ENCODE measurements around the gene FUT6.

The FUT6 gene

DNA sequence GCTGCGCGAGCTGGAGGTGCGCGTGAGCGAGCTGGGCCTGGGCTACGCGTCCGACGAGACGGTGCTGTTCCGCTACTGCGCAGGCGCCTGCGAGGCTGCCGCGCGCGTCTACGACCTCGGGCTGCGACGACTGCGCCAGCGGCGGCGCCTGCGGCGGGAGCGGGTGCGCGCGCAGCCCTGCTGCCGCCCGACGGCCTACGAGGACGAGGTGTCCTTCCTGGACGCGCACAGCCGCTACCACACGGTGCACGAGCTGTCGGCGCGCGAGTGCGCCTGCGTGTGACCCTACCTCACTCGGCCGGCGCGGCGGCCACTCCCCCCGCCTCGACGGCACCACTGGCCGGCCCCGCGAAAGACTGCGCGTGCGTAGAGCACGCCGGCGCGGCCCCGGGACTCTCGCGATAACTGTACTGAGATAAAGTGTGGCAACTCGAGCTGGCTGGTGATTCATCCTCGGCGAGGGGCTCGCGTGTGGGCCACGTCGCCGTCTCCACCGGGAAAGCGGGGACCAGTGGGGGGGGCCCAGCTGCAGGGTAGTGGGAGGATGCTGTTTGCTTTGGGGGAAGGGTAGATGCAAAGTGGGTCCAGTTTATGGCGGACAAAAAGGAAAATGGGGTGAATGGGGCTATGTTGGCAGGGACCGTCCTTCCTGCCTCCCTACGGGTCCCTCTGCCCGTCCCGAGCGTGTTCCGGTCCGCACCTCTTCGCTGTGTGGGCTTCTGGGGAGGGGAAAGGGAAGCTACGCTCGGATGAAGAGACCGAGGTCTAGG, 11.4 kb downstream of the FUT6 start:
- peak; percentile 99 for DNase-seq

DNA sequence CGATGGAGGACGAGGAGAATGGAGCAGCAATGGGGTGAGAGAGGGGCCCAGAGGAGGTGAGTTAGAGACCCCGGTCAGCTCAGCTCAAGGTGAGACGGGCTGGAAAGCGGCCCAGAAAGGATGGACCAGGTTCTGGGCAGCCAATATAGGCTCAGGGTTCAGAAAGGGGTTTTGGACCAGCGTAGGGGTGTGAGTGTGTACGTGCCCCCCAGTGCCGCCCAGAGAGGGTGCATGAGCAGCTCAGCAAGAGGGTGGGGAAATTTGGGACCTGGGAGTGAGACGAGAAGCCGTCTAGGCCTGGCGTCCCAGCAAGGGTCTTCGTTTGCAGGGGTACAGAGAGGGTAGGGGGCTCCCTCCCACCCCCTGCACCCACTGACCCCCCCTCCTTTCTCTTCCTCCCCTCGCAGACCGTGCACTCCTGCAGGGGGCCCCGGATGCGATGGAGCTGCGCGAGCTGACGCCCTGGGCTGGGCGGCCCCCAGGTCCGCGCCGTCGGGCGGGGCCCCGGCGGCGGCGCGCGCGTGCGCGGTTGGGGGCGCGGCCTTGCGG, 12.1 kb downstream of the FUT6 start:
- peak; percentile 22 for DNase-seq

DNA sequence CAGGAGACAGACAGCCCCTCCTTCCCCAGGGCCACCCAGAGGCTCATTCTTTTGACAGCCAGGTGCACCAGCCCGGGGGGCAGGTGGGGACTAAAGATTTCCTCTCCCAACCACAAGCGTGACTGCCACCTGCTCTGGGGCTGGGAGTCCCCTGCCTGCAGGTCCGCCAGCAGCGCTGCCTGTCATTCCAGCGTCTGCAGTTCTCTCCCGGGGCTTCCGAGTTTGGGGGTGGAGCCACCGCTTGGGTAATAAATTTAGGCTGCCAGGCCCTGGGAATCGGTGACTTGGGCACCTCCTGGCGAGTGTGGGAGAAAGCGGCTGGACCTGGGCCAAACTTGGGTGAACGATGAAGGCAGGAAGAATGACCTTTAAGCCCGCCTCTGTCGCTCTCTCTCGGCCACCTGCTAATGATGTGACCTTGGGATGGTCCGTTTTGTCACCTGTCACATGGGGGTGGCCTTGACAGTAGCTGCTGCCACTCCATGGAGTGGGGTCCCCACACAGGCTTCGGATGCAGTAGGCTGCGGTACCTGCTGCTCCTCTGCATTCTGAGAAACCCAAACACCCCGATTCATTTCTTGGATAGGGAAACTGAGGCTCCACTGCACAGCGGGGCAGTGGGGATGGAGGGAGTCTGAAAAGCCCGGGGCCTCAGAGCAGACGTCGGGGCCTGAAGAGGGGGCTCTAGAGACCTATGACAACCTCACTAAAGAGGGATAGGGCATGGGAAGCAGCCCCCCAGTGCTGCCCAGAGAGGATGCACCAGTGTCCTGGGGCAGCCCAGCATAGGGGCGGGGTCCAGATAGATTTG, 12.8 kb downstream of the FUT6 start:
- DNase-seq = peak; percentile 43

DNA sequence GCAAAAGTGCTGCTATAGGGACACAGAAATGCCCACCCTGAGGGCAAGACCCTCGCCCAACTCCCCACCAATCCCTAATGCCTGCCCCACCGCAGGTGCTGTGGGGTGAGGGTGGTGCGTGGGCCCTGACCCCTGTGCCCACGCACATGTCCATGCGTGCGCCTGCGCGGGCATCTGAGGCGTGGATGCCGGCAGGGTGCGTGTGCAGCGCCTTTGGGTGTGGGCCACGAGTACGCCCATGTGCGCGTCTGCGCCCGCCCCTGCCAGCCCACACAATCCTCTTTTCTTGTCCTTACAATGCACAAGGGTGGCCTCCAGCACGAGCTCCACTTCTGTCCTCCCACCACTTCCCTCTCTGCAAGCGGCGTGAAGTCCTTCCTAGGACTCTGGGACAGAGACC, 14.3 kb downstream of the FUT6 start:
- DNase-seq = no peak

DNA sequence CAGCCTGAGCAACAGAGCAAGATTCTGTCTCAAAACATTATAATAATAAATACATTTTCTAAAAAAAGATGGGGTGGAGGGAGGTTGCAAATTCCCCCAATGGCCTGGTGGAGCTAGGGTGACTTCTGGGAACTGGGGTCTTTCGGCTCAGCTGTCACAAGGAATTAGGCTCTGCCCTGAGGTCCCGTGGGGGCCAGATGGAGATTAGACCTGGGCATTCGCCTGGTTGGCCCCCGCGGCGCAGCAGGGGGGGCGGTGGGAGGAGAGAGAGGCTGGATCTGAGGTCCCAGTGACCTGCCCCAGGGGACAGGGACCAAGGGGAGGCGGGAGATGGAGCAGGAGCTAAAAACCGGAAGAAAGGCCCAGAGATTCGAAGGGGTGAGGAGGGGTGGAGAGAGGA, 14.8 kb downstream of the FUT6 start:
- peak; percentile 47 for DNase-seq

DNA sequence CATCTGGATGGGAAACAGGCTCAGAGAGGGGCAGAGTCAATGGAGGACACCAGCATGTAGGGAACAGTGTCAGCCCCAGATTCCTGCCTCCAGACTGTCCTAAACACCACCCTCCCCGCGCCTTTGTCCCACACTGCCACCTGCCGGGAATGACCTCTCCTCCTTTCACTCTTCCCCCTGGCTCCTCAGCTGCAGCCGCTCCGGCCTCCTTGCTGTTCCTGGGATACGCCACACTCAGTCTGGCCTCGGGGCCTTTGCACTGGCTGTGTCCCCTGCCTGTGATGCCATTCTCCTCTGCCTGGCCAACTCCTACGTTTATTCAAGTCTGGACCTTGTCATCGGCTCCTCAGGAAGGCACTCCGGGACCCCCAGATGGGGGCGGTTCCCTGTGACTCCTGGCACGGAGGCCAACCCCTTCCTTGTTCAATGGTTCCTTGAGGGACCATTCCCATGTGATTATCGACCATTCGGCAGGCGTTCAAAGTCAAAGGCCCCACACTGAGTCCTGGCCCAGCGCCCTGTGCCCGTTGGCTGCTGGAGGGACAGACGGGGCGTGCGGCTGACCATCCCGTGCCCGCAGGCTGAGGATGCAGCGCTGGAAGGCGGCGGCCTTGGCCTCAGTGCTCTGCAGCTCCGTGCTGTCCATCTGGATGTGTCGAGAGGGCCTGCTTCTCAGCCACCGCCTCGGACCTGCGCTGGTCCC, 15.8 kb downstream of the FUT6 start:
- no peak for DNase-seq

DNA sequence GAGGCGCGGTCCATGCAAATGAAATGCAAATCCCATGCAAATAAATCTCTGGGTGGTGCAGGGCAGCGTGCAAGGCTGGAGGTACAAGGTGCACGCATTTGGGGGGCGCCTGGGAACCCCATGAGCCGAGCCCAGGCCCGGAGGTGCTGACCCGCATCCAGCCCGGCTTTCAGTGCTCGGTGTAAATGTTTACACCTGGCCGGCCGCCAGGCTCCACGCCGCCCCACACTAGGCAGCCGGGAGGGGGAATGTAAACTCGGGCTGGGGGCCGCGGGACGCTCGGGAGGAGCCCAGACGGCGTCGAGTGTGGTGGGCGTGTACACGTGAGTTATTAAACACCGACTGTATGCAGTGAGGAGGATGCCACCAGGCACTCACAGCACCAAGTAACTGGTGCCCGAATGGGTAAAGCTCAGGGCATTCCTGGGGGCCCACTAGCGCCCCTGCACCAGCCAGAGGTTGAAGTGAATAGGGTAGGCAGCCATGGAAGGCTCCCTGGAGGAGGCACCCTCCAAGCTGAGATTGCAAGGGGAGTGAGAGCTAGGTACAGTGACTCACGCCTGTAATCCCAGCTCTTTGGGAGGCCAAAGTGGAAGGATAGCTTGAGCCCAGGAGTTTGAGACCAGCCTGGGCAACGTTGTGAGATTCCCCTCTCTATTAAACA, 17.2 kb downstream of the FUT6 start:
- DNase-seq = no peak

DNA sequence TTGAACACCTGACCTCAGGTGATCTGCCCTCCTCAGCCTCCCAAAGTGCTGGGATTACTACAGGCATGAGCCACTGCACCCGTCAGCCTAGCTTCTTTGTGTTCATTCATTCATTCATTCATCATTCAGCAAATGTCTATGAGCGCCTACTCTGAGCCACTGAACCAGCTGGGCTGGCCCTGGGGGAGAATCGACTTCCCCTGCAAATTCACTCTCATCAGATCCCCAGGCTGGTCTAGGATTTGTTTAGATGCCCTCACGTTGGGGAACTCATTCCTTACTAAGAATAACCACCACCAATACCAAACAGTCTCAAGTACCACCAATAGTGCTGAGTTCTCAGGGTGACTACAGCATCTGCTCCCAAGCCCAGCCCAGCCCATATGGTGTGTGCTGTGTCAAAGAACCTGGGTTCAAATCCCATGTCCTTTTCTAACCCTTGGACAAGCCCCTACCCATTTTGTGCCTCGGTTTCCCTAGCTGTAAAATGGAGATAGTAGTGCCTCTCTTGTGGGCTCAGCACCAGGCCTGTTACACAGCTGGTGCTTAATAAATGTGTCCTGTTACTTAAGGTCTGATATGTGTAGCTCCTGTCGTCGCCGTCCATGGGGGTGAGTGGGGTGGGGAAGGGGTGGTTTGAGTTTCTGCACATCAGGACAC, 17.9 kb downstream of the FUT6 start:
- no peak for DNase-seq

DNA sequence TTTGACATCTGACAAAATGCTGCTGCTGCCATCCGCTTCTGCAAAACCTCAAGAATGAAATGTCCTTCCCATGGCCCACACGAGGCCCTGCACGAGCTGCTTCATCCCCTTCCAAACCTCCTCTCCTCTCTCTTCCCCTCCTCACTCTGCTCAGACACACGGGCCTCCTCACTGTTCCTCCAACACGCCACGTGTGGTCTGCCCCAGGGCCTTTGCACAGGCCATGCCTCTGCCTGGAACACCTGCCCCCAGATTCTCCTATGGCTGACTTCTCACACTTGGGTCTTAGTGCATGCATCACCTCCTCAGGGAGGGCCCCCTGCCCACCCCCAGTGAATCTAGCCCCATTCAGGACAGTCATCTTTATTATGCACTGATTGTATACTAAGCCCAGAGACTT, 18.7 kb downstream of the FUT6 start:
- DNase-seq = no peak

DNA sequence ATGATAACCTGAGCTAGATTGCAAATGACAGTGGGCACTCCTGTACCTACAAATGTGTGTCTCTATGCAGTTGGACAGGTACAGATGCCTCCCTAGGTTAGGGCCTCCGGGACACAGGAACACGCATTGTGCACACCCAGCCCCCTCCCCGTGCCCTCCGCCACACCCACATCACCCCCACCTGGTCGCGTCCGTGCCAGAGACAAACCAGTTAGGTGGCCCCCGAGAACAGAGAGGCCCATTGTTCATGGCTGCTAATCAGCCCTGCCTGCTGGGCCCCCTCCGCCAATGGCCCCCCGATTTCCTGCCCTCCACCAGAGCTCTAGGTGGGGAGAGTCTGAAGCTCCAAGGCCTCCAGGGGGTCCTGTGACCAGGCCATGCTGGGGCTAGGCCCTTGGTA, 20.9 kb downstream of the FUT6 start:
- DNase-seq = no peak

DNA sequence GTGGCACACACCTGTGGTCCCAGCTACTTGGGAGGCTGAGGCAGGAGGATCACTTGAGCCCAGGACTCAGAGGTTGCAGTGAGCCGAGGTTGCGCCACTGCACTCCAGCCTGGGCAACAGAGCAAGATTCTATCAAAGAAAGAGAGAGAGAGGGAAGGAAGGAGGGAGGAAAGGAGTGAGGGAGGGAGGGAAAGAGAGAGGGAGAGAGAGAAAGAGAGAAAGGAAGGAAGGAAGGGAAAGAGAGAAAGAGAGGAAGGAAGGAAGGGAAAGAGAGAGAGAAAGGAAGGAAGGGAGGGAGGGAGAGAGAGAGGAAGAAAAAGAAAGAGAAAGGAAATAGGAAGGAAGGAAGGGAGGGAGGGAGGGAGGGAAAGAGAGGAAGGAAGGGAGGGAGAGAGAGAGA, 22.3 kb downstream of the FUT6 start:
- no peak for DNase-seq

DNA sequence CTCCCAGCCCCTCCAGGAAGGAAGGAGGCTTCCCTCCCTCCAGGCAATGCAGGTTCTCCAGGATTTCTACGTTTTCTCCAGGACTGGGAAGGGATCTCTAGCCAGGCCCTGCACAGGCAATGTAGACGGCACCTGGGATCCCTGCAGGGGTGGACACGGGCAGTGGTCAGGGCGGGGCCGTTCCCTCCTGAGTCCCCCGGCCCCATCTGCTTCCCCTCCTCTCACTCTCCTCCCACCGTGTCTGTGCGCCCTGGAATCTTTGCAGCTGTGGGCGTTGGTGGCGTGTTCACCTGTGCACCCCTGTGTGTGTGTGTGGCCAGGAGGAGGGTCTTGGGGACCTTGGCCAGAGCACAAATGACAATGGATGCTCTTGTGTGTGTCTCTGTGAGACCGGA, 24.7 kb downstream of the FUT6 start:
- DNase-seq = no peak

DNA sequence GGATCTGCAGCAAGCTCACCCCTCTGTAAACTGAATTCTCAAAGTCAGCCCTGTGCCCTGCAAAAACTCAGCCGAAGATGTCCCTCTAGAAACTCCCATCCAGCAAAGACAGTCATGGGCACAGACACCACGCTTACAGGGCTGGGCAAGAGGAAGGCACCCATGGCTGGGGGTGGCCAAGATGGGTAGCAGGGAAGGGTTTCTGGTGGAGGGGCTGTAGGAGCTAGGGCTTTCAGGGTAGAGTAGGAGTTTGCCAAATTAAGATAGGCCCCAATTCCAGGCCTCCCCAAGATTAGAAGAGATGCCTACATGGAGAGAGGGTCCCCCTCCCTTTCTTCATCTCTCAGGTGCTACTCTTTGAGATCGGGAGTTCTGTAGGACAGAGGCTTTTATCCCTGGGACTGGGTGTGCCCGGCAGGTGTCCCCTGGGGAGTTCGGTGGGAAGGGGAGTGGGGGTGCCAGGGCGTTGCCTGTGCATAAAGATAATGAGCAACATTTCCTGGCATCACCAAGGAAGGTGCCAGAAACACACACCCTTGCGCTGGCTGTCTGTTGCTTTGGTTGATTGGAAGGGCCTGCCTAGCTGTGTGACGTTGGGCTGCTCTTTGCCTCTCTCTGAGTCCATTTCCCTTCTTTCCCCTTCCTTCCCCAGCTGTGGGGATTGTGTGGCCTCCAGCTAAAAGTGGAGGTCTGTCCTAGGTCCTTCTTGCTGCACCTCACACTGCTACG, 25.2 kb downstream of the FUT6 start:
- DNase-seq = no peak

DNA sequence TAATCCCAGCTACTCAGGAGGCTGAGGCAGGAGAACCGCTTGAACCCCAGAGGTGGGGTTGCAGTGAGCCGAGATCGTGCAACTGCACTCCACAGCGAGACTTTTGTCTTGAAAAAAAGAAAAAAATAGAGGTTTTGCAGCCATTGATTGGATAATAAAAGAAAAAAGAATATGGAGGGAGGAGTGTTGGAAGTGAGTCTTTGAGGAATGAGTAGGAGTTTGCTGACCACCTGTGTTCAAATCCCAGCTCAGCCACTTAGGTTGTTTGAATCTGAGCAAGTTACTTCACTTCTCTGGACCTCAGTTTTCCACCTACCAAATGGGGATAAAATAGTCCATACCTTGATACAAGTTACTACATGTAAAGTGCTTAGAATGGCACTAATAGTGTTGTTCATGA, 28.4 kb downstream of the FUT6 start:
- no peak for DNase-seq

DNA sequence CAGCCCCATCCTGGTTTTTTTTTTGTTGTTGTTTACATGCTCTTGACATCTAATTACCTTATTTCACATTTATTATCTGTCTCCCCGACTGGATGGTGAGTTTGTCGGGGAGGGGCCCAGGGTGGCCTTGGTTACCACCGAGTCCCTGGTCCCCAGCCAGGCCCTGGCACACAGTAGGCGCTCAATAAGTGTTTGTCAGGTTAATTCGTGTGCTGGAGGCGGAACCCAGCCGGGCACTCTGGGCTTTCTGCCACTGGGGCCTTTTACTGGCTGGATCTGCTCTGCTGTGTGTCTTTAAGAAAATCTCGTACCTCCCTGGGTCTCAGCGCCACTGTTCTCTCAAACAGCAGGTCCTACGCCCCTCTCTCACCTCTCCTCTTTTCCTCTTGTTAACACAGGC, 30.0 kb downstream of the FUT6 start:
- DNase-seq = no peak

DNA sequence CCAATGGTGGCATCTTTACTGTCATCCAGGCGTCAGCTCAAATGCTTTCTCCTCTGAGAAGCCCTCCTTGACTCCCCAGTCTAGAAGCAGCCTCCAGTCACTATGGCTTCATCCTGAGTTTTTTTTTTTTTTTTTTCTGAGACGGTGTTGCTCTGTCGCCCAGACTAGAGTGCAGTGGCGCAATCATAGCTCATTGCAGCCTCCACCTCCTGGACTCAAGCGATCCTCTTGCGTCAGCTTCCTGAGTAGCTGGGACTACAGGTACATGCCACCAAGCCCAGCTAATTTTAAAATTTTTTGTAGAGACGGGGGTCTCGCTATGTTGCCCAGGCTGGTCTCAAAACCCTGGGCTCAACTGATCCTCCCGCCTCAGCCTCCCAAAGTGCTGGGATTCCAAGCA, 30.4 kb downstream of the FUT6 start:
- no peak for DNase-seq

DNA sequence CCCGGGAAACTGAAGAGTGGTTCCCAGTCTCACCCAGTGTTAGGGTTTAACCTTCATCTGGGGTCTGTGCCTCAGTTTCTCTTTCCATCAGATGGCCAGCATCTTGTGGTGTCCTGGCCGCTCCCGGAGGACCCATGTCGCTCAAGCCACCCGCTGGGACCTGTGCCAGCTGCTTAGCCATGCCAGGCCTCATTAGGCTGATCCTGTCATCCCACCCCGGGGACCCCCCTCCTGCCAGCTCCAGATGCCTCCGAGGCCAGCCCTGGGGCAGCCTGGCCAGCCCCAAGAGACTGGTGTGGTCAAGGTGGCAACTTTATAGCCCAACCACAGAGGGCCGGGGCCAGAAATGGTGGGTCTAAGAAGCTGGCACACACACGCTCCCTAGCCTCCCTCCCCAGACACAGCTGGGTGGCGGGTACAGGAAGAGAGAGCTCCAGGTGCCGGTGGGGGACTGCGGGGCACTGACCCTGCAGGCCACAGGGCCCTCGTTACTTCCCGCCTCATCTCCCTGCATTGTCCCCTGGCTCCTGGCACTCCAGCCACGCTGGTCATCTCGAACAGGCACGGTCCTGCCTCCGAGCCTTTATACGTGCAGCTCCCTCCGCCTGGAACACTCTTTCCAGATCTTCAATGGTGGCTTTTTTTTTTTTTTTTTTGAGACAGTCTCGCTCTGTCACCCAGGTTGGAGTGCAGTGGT, 31.2 kb downstream of the FUT6 start:
- no peak for DNase-seq

DNA sequence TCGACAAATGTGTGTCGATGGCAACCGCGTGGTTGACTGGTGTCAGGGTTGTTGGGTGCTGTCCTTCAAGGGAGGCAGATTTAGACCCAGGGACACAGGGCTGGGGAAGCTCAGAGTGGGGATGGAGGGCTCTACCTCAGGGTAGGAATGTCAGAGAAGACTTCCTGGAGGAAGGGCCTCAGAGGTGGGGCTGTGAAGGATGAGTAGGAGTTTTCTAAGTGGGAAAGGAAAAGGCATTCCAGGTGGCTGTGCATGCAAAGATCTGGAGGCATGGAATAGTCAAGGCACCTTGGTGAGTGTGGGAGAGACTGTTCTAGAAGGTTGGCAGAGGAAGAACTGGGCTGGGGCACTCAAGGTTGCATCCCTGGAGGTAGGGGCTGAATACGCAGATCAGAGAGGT, 32.6 kb downstream of the FUT6 start:
- no peak for DNase-seq

DNA sequence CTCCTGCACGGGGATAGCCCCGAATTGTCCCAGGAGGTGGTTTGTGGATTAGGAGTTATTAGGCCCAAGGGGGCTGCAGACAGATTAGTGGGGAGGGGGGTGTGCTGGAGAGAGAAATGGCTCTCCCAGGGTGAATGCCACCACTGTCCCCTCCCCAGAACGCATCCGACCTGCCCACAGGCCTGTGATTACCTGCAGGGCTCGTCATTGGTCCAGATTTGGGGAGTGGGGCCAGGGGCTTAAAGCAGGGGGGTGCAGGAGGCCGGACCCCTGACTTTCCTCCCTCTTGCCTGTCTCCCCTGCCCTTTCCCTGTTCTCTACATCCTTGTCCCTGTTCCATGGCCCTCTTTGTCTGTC, 33.4 kb downstream of the FUT6 start:
- DNase-seq = no peak

DNA sequence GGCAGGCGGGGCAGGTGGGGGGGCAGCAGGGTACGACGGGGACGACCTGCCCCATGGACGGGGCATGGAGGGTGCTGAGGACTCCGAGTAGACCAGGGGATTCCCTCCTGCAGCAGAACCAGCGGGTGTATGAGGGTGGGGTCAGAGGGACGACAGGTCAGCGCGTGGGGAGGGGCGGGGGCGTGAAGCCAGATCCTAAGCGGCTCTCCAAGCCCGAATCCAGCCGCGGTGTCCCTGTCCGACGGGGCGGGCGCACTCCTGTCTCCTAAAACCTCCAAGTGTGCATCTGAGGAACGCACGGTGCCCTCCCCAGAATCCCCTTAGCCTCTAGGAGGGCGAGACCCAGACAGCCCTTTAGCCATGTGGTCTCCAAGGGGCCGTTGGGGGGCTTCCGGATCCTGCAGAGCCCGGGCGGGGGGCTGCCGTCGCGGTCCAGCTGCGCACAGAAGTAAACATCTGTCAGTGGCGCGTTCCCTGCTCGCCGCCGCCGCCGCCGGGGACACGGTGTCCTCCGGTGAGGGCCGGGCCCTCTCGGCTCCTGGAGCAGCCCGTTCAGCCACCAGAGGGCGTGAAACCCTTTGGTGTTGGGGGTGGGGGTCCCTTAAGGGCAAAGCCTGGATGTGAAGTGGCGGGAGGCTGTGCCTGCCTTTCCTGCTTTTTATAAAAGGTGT, 33.9 kb downstream of the FUT6 start:
- peak; percentile 78 for DNase-seq
